A673 (cell line): ENCODE data around the gene DSE.

Experiments
- CTCF ChIP-seq: fragments of 300-800, 200-600 bp; sonication (generic); conservative IDR thresholded peaks from 2 replicates; pipeline ENCODE4 v1.5.1; 2017; ENCODE audit warnings: low read depth, mild to moderate bottlenecking, antibody characterized with exemption, low read length, moderate library complexity, mixed read lengths
- EZH2 ChIP-seq: fragments of 200-600 bp; sonication (generic); IDR thresholded peaks from 2 replicates; pipeline ENCODE4 v1.6.1; 2017; ENCODE audit warnings: borderline replicate concordance, low read depth, mild to moderate bottlenecking, mixed read lengths, antibody characterized with exemption, low read length; ENCODE audit not compliant: poor library complexity, severe bottlenecking

- TF ChIP-seq EZH2 (no peak), CTCF (no peak)
These were observed 105.4 kb downstream of the DSE start for GRCh38 chr6:116476002-116476678.
